Peyer's patch (tissue), 4 donors: ENCODE measurements around the gene OR6J1.

Source experiments
- CTCF ChIP-seq, 6 experiments: fragments of 450-650 bp in 4 of 6; fragments of 200-600 bp in 2 of 6; sonication (generic) in 1 of 6; IDR thresholded peaks; one replicate each; pipeline ENCODE4 v1.5.1; 2017 to 2019; ENCODE audit warnings: antibody characterized with exemption in 6 of 6, mild to moderate bottlenecking in 3 of 6, moderate library complexity in 1 of 6
- POLR2A ChIP-seq, 2 donors: fragments of 450-650 bp; IDR thresholded peaks; one replicate each; pipeline ENCODE4 v1.5.1; 2017; ENCODE audit warnings: antibody characterized with exemption in 2 of 2, mild to moderate bottlenecking in 2 of 2, moderate library complexity in 2 of 2

GRCh38 chr14:22597265-22597664, 46.9 kb downstream of the OR6J1 start:
- no peak for TF ChIP-seq CTCF (IDR thresholded peaks at IDR 0.05)
- no peak for TF ChIP-seq POLR2A (IDR thresholded peaks at IDR 0.05)
